ENCODE results near the gene WDR44.
"Not testable (repeated sequence)": the region's sequence is repeated elsewhere in the genome, so short reads cannot be mapped to it uniquely, and the experiment has no call there.

Gene WDR44

DNA sequence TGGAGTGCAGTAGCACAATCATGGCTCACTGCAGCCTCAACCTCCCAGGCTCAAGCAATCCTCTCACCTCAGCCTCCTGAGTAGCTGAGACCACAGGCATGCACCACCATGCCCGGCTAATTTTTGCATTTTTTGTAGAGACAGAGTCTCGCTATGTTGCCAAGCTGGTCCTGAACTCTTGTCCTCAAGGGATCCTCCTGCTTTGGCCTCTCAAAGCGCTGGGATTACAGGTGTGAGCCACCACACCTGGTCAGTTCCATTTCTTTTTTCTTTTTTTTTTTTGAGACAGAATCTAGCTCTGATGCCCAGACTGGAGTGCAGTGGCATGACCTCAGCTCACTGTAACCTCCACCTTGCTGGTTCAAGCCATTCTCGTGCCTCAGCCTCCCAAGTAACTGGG is 136.5 kb downstream of the WDR44 start:
- DNase-seq (ENCODE audit: low read depth), result not testable (repeated sequence)

DNA sequence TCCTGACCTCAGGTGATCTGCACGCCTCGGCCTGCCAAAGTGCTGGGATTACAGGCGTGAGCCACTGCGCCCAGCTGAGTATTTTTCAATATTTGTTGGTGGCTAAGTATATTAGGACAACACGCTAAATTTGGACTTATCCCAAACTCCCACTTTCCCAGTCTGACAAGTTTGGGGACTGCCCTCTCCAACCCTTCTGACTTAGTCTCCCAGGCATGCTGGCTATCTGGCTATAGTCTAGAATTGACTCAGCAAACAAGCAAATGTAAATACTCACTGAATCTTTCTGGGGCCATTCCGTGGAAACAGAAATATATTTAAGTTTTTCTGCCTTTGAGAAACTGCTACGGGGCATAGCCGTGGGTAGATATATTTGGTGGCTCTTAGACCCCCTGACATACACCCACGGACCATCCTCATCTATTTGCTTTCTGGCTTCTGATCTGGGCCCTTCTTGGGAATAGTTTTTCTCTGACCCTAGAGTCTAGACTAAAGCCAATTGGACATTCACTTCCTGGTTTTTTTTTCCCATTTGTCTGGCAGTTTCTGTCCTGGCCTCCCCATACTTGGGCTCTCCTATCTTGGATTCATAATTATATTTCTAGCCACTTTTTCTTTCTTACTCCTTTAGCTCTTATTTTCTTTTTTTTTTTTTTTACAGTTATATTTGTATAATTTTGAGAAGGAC is 138.5 kb downstream of the WDR44 start:
- no peak for DNase-seq (ENCODE audit: low read depth)

DNA sequence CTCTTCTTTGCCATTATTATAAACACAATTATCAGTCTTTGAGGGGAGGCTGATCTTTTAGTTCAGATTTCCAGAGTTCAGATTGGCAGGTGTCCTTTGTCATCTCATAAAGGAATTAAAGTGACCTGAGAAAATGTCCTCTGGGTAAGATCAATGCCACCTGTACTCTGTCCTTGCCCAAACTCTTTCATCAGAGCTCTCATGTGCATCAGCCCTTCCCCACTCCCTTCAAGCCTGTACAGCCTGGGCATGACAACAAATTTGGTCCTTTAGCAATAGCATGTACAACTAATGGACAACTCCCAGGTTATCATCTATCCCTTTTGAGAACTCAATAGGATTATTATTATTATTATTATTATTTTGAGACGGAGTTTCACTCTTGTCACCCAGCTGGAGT is 140.8 kb downstream of the WDR44 start:
- not testable (repeated sequence) for DNase-seq (ENCODE audit: low read depth)

DNA sequence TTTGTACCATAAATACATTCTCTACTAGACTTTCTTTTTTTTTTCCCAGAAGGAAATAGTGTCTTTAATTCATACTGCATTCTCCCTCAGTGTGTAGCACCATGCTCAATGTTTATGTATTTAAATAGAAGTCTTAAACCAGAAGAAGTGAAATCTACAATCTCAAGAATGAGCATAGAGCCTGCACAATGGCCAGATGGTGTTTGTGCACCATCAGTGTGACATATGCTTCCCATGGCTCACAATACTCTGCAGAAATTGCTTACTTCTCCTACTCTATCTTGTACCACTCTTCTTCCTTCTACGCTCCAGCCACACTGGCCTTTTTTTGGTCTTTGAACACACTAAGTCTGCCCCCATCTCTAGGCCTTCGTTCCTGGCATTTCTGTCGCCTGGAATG is 147.1 kb downstream of the WDR44 start:
- no peak for DNase-seq (ENCODE audit: low read depth)

DNA sequence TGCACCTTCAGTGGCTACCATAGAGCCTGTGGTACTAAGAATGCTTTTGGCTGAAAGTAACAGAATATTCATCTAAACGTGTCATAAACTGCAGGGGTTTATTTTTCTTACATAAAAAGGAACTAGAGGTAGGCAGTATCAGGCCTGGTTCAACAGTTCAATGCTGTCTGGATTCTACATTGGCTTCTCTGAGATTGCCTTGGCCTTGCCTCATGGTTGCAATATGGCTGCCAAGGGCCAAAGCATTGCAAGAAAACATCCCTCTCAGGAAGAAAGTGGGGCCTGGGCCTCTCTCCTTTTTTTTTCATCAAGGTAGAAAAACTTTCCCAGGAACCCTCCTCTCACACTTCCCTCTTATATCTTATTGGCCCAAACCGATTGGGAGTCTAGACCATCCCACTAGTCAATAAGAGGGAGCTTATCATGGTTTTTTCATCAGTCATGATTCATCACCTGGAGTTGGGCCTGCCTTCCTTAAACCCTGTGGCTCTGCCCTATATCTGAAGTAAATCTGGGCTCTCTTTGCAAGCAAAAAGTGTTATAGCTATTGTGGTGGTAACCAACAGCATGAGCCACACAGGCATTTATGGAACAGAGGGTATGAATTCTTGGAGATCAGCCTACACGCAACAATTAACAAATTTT is 147.9 kb downstream of the WDR44 start:
- DNase-seq (ENCODE audit: low read depth), result no peak

DNA sequence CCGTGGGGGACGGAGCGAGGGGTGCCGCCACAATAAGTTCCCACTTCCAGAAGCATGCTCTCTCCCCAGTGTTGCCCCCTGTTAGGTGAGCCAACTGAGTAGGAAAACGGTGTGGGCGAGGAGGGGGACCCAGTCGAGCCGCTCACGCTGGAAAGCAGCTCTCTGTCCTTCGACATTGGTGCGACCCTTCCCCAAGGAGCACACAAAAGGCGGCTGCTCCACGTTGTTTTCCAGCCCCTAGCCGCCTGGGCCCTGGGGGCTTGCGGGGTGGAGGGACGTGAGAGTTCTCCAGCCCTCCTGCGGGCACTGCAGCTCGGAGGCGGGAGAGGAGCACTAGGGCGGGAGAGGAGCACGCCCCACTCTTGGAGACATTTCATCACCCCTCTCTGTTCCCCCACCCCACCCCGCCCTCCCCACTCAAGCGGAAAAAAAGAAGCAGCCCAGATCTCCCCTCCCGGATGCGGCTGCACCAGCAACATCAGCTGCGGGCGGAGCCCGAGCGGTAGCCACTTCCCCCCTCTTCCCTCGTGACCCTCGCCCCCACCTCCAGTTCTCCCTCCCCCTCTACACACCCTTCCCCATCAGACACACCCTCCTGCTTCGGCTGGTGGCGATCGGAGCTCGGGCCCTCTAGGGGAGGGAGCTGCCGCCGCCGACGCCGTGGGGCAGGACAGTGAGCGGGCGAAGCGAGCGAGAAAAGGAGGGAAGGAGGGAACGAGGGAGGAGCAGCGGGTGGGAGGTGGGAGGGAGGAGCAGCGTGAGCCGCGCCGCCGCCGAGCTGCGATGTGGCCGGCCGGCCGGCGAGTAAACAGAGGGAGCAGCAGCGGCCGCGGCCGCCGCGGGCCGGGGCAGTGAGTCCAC is 149.4 kb downstream of the WDR44 start, which contains the start of gene DOCK11:
Gene DOCK11, plus strand, starts transcription at position 755 of the 861 bp plus-strand sequence. CDS start 157 bp downstream, outside the sequence.
- DNase-seq (ENCODE audit: low read depth), result peak; percentile 69

DNA sequence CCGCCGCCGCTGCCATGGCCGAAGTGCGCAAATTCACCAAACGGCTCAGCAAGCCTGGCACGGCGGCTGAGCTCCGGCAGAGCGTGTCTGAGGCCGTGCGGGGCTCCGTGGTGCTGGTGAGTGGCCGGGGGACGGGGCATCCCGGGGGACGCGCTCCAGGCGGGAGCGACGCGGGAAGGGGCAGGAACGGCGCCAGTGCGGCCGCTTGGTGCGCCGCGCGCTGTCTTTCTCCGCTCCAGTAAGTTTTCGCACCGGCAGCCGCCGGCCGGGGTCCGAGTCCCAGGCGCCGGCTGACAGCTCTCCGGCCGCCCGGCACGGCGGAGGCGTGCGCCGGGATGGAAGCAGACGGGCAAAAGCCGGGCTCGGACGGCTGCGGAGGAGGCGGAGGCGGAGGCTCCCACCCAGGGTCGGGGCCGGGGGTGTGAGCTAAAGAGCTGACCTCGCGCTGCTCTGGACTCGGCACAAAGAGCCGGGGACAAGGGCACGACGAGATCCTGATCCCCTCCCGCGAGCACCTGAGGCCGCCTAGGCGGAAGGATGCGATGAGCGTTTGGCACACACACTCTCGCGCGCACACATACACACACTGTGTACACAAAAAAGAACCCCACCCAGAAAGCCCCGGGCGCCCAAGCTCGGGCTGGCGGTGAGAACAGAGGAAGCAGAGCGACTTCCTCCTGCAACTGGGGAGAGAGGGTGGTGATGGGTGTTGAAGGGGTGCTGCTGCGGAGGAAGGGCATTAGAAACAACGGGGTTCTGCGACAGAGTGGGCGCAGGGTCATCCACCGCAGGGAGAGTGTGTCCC is 150.3 kb downstream of the WDR44 start:
- peak; percentile 42 for DNase-seq (ENCODE audit: low read depth)

DNA sequence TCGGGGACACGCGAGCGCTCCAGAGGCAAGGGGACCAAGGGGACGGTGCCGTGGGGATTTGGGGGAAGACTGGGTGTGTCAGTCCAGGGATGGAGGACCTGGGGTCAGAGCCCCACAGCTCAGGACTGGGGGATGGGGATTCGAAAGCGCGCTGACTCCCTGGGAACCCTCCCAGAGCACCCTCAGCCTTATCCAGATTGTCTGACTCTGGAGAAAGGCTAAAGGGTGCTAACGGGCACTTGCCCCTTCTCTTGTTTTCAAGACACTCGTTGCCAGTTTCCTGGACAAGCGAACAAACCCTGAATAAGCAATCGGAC is 150.8 kb downstream of the WDR44 start:
- DNase-seq (ENCODE audit: low read depth), result no peak

DNA sequence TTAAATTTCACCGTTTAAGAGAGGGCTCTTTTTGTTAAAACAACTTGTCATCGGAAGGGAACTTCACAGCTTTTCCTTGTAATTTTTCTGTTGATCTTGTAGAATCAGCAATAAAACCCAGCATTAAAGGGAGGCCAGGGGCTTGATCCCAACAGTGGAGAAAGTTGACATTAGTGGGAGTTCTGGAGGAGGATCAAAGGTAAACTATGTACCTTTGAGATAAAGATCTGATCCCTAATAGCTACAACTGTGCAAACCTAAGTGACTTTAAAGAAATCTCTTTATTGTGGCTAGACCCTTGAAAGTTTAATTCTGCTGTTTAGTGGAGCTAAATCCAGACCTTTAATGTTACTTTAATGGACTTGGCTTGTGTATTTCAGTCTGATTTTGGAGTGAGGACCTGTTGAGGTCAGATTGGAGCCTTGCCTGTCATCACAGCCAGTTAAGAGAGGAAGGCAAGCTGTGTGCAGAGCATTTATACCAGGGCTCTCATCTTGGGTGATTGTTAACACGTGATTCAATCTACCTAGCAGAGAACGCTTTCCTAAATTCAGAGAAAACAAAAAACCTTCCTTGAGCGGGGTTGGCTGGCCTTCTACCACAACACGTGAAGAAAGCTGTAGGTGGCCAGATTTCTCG is 151.4 kb downstream of the WDR44 start:
- no peak for DNase-seq (ENCODE audit: low read depth)

DNA sequence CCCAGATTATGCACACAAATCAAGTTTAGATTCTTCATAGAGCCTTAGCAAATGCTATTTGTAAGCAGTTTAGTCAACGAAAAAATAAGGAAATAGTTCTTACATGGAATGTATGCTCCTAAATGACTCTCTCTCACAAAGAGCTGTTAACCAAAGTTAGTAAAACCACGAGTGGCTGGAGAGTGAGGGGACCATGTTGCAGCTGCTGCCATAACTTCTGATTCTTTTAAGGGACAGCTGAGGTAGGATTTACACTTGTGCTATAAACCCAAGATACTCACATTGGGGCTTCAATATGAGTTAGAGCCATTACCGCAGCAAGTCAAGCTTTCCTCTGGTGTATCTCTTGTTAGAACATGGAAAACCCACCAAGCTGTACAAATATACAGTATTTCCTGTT is 152.4 kb downstream of the WDR44 start:
- no peak for DNase-seq (ENCODE audit: low read depth)

DNA sequence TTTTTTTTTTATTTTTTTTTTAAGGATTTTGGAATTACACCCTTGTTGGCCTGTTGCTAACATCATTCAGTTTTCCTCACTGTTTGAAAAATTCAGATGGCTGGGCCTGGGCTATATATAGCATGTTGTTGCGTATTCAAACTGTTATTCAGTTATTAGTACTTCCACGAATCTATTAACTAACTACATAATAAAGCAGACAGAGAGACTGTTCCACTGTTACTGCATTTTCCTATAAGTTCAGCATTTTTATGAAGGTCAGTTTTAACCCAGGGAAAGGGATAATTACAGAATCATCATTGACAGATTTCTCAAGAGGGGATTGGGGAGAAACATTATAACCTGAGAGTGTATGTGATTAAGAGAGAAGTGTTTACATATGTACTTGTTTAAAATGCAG is 152.8 kb downstream of the WDR44 start:
- DNase-seq (ENCODE audit: low read depth), result no peak

DNA sequence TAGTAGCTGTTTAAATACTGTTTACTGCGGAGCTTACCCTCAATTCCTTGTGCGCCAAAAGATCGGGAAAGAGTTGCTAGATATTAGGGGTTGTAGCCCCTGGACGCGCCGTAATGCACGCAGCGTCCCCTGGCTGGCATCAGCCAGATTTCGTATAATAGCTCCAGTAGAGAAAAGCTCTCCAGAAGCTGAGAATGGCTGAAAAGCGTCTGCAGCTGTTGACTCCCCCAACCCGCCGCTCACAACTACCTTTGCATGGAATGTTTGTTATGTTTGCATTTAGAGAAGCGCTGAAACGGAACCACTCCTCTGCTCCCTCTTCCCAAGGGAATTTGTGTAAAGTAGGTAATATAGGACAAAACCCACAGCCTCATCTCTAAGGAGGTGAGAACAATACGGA is 153.4 kb downstream of the WDR44 start:
- DNase-seq (ENCODE audit: low read depth), result no peak

Measured in stimulated activated CD8-positive, alpha-beta memory T cell treated with anti-CD3 and anti-CD28 coated beads, Interleukin-12 subunit alpha, Interleukin-12 subunit beta, amount 100 ng/mL, for 4 hours (primary cell).